NCI-H1930 (cell line): ENCODE measurements around the gene CLDN16.

Source experiments
- DNase-seq, 2 experiments: peaks; one replicate each; lab custom pipeline; 2025; lab: John Stamatoyannopoulos, UW

CLDN16 gene

GRCh38 chr3:190387578-190388213 lies at the start of gene CLDN16:
TSS of gene CLDN16 (plus strand) at chr3:190388163. CDS start at chr3:190388330, 167 bp downstream.
- no peak for DNase-seq

GRCh38 chr3:190338717-190339116 lies 49.2 kb upstream of the CLDN16 start:
- DNase-seq = no peak

- no peak for DNase-seq
These were observed 48.8 kb upstream of the CLDN16 start for GRCh38 chr3:190339130-190339529.

GRCh38 chr3:190340071-190340470 lies 47.9 kb upstream of the CLDN16 start:
- DNase-seq = no peak

- no peak for DNase-seq
These were observed 42.7 kb upstream of the CLDN16 start for GRCh38 chr3:190345027-190345821.

- DNase-seq = no peak
These were observed 42.1 kb upstream of the CLDN16 start for GRCh38 chr3:190345878-190346277.

GRCh38 chr3:190346541-190346940 lies 41.4 kb upstream of the CLDN16 start:
- no peak for DNase-seq

GRCh38 chr3:190352861-190353457 lies 35.0 kb upstream of the CLDN16 start:
- no peak for DNase-seq

GRCh38 chr3:190356246-190356645 lies 31.7 kb upstream of the CLDN16 start:
- no peak for DNase-seq

- no peak for DNase-seq
These were observed 30.5 kb upstream of the CLDN16 start for GRCh38 chr3:190357468-190357867.

GRCh38 chr3:190359813-190360212 lies 28.1 kb upstream of the CLDN16 start:
- DNase-seq = no peak

- DNase-seq = no peak
These were observed 27.7 kb upstream of the CLDN16 start for GRCh38 chr3:190360228-190360627.

GRCh38 chr3:190361791-190362190 lies 26.2 kb upstream of the CLDN16 start:
- DNase-seq = no peak

GRCh38 chr3:190362258-190362657 lies 25.7 kb upstream of the CLDN16 start:
- no peak for DNase-seq

GRCh38 chr3:190366133-190366532 lies 21.8 kb upstream of the CLDN16 start:
- no peak for DNase-seq

GRCh38 chr3:190368881-190369280 lies 19.1 kb upstream of the CLDN16 start:
- DNase-seq = no peak

- no peak for DNase-seq
These were observed 18.2 kb upstream of the CLDN16 start for GRCh38 chr3:190369668-190370295.

GRCh38 chr3:190370369-190370768 lies 17.6 kb upstream of the CLDN16 start:
- DNase-seq = no peak

GRCh38 chr3:190371152-190371551 lies 16.8 kb upstream of the CLDN16 start:
- no peak for DNase-seq

GRCh38 chr3:190375246-190375645 lies 12.7 kb upstream of the CLDN16 start:
- DNase-seq = no peak

- no peak for DNase-seq
These were observed 12.3 kb upstream of the CLDN16 start for GRCh38 chr3:190375671-190376070.

- DNase-seq = no peak
These were observed 9.6 kb upstream of the CLDN16 start for GRCh38 chr3:190378240-190378891.
